GM04504 (cell line): ENCODE results near the gene PPP3R1.
"Not testable (repeated sequence)": the region's sequence is repeated elsewhere in the genome, so short reads cannot be mapped to it uniquely, and the experiment has no call there.

ENCODE experiments used
- DNase-seq: peaks from one replicate; pipeline ENCODE4 v3.0.0-alpha.2; 2012; ENCODE audit warnings: low read depth

The PPP3R1 gene

DNA sequence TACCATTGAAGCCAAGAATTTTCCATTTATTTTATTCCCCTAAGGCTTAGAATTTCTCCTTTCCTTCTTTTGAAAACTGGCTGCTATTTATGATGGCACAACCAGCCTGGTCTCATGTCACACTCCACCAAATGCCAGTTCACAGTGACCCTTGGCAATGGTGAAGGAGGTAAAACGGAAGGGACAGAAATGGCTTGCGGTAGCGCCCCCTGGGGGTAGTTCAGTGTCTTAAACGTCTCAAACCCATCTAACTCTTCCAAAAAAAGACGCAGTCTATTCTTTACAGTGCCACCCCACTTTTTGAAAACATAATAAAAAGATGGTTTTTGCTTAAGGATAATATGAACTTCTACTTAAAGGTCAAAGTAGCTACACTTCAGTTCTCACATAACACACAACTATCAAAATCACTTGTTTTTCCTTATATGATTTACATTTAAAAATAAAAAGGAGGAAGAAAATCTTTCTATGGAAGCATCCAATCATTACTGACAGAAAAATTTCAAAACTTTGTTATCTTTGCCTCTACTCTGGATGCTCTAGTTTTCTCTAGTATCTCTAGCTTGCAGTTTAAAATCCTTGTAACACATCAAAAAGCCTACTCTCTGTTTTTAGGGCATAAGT lies 66.7 kb downstream of the PPP3R1 start:
- DNase-seq: no peak

DNA sequence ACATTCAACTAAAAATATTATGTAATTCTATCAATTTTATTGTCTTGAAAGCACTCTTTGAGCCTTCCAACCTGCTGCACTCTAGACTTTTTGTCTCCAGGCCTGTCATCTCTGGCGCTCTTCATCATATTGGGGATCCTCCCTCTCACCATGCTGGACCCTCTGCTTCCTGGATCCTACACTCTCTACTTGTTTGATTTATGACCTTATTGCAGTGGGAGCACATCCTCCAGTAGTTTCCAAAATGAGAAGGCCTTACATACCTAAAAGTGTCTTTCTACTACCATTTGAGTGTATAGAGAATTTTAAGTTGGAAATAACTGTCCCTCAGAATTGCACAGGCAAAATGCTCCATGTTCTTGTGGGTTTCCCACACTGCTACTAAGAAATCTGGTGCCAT lies 69.4 kb downstream of the PPP3R1 start:
- no peak for DNase-seq

DNA sequence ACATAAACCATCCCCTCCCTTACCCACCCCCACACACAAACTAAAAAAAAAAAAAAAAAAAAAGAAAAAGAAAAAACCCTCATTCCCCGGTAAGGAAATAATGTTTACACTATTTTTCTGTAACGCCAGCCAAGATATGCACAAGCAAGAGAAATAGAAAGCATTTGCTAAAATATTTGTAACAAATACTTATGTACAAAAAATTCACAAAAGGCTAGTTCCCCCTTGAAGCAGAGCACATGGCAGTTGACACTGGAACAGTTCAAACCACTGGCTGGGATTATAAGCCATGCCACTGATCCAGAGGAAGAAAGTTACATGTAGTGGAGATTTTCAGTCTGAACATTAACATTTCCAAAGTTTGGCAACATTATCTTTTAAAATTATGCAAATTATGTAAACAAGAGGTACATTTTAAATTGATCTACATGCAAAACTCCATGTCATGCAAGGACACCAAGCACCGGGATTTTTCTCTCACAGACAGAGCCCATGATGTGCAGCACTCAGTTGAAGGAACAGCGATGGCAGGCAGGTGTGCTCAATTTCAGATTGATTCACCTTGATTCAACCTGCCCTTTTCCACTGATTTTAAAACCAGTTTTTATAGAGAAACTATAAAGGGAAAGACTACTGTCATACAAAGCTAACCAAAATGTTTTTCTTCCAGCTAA lies 73.2 kb downstream of the PPP3R1 start:
- no peak for DNase-seq

DNA sequence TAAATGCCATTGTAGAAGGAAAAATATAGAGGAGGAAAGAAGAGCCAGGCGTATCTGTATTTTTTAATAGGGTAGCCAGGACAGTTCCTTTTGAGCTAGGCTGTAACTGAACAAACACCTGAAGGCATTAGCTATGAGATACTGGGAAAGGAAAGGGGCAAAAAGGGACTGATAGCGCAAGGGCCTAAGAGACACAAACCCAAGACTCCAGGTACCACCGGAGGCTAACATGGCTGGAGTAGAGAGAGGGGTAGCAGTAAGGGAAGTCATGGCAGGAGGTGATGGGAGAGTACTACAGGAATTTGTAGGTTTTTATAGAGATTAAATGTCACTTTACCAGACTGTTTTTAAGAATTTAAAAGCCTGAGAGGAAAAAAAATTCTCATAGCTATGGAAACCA lies 73.9 kb downstream of the PPP3R1 start:
- no peak for DNase-seq

DNA sequence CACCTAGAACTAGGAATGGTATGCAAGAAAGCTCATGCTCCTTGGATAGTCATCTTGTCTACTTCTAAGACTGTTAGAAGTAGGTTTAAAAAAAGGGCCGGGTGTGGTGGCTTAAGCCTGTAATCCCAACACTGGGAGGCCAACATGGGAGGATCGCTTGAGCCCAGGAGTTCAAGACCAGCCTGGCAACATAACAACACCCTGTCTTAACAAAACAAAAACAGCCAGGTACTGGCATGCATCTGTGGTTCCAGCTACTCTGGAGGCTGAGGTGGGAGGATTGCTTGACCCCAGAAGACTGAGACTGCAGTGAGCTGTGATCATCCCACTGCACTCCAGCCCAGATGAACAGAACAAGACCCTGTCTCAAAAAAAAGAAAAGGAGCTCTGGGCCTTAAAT lies 74.8 kb downstream of the PPP3R1 start:
- DNase-seq: no peak

DNA sequence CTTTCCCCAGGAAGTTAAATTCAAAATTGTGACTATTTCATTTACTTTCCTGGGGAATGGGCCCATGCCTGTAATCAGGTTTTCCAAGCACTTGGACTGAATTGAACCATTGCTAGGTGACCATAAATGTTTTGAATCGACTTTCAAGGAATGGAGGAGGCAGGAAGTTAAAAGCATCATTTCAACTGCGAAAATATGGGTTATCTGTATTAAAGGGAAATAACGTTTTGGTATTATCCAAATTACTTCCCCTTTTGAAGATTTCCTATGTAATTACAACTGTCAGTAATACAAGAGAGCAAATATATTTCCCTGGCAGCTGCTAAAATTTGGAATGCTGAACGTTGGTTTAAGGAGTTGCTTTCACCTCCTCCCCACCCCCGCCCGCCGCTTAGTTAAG lies 75.7 kb downstream of the PPP3R1 start:
- DNase-seq: no peak

DNA sequence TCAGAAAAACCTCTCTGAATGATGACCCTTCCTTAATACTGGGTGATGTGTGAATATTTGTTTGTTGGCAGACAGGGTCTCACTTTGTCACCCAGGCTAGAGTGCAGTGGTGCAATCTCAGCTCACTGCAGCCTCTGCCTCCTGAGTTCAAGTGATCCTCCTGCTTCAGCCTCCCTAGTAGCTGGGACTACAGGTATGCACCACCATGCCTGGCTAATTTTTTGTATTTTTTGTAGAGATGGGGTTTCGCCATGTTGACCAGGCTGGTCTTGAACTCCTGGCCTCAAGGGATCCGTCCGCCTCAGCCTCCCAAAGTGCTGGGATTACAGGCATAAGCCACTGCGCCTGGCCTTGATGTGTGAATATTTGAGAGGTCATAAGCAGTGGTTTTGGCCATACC lies 77.1 kb downstream of the PPP3R1 start:
- DNase-seq: not testable (repeated sequence)

DNA sequence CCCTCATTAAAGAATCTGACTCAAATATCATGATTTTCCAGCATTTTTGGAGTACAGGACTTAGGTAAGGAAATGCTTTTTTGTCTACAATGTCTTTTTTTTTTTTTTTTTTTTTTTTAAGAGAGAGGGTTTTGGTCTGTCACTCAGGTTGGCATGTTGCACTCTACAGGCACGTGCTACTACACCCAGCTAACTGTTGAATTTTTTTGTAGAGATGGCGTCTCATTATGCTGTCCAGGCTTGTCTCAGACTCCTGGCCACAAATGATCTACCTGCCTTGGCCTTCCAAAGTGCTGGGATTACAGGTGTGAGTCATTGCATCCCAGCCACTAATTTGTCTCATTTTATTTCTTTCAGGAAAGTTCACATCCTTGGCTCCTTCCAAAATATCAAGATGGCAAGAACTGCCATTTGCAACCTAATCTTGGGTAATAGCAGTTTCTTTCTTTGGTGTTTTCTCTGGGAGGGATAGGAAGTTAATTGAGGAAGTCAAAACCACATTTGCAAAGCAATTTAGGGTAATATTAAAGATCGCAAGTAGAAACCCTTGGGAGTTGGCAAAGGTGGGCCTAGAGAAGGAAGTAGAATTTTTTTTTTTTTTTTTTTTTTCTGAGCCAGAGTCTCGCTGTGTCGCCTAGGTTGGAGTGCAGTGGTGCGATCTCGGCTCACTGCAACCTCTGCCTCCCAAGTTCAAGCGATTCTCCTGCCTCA lies 79.2 kb downstream of the PPP3R1 start:
- DNase-seq: no peak

DNA sequence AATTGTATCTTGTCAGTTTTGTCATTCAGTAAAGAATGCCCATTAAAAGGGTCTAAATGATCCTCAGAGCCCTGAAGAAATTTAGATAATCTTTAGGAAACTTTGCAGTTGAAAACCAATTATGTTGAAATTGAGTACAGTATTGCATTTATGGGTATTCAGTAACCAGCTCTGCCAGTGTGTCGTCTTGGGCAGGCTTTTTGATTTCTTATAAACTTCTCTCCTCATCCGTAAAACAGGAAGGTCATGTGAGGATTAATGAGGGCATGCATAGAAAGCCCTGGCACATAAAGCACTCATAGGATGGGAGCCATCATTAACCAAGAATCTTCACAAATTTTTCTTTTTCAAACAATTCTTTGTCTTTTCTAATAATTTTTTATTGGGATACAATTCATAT lies 79.8 kb downstream of the PPP3R1 start:
- DNase-seq: no peak

DNA sequence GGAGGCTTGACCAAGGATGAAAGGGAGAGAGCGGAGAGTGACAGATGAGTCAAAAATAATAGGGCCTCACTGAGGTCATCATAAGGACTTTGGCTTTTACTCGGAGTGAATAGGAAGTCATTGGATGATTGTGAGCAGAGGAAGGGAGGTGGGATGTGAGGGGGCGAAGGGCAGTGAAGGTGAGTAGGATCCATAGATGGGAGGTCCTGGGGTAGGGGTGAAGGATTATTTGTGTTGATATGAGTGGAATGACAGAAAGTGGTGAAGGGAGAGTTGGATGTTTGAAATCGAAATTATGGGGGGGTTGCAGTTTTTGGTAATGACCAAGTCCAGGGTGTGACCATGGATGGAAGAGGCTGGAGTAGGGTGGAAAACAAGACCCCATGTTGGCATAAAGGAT lies 80.6 kb downstream of the PPP3R1 start:
- no peak for DNase-seq

DNA sequence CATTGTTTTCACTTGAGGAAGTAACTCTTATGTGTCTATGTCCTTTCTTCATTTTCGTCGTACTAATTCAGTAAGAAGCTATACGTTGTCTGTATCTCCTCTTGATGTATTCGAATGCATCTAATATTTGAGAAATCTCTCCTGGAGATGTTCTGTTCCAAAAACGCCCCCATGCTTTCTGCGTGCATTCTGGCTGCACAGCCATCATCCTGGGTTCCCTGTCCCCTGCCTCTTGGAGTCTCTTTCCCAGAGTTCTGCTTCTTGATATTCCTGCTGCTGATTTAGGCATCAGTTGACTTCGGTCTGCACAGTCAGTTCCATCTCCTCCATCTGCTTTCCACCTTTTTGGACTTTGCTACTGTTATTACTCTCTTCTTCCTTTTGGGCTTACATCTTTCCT lies 81.2 kb downstream of the PPP3R1 start:
- DNase-seq: no peak

DNA sequence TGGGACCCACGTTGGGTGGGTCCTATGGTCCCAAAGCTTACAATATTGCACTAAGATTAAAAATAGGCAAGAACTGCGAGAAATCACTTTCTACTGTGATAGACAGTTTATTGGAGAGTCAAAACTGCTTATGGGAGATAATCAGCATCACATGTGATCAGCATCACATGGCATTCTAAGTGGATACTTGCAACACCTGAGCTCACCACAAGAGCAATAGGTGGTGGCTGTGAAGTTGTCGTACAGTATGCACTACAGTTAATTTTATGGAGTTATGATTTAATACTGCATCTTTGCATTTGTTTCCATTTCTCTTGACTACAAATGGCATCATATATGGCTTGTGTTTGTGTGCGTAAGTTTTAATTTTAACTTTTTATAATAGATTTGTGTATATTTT lies 83.0 kb downstream of the PPP3R1 start:
- DNase-seq: no peak

DNA sequence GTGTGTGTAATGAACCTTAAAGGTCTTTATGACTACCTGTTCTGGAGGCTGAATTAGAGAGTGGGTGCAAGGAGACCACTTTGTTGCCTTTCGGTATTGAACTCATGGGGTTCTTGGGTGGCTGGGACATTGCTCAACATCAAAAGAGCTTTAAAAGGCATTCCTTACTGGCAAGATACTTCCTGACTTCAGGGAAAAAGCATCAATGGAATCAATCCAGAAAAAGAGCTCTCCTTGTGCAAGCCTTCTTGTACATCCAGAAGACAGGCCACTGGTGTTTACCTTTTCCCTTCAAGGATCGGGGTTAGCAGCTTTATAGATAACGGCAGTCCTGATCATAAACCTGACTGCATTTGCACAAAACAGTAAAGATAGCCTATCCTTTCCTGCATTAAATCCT lies 85.1 kb downstream of the PPP3R1 start:
- DNase-seq: no peak

DNA sequence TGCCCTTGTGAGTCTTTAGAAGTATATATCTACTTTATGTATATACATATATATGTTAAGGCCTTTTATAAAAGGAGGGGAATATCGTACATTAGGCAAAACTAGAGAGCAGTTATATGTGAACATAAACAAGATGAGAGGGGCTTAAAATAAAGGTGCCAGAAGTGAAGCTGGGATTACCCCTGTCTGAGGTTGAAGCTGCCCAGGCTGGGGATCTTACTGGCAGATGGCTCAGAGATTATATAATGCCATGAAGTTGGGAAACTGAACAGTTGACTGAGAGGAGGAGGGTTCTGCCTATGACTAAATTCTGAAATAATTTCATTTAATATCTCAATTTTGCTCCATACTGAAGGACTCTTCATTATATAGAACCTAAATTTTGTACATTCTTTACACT lies 88.7 kb downstream of the PPP3R1 start:
- DNase-seq: no peak

DNA sequence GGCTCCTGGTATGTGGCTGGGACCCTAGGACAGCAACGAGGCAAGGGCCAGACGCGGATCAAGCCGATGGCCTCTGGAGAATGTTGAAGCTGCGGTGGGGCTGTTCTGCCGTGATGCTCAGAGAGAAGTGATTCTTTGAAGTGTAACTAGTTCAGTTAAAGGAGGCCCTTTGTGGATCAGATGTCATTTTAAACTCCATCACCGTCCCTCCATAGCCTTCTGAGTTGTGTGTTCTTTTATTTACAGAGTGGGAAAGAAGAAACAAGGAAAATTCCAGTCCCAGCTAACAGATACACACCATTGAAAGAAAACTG lies 94.2 kb downstream of the PPP3R1 start:
- DNase-seq: no peak

DNA sequence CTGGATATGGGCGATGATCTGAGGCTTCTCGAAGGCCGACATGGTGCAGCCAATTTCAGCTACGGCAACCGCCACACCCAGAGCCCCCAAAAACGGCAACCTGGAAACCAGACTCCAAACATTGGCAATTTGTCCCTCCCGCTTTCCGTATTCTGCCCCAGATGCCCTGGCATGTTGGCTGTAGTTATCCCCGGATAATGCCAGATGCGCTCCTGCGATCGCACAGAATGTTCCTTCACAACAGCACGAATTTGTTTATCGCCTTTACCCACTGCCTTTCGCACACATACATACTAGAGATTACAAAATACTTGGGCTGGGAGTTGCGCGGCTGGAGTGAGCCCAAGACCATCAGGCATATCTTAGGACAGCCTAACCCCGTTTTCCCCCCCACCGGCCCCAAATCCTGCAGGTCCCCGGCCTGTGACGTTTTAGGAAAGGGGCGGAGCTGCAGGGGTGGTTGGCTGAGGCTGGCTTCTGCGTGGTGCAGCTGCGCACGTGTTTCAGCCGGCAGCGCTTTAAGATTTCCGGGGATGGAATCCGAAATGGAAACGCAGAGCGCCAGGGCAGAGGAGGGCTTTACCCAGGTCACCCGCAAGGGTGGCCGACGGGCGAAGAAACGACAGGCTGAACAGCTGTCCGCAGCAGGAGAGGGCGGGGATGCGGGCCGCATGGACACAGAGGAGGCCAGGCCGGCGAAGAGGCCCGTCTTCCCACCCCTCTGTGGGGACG lies 94.8 kb downstream of the PPP3R1 start, which contains the start of gene PNO1:
Gene PNO1 (plus strand): TSS at position 487 of the 732 bp plus-strand sequence. CDS start 47 bp downstream, at position 534.
- peak; percentile 91 for DNase-seq

DNA sequence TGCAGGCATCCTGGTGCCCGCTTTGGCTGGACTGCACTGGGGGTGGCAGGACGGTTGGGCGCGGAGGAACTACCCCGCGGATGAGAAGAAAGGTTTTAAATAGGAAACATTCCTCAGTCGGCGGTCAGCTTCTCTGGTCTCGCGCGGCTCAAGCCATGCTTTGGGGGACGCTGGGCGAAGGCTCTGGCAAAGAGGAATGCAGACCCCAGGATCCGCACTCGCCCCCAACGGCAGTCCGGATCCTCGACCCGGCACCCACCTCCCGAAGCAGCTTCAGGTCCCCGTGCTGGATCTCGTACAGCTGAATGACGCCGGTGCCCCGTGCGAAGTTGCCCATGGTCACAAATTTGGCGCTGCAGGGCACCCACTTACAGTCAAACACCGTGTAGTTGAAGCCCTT lies 95.3 kb downstream of the PPP3R1 start:
- peak; percentile 2 for DNase-seq

DNA sequence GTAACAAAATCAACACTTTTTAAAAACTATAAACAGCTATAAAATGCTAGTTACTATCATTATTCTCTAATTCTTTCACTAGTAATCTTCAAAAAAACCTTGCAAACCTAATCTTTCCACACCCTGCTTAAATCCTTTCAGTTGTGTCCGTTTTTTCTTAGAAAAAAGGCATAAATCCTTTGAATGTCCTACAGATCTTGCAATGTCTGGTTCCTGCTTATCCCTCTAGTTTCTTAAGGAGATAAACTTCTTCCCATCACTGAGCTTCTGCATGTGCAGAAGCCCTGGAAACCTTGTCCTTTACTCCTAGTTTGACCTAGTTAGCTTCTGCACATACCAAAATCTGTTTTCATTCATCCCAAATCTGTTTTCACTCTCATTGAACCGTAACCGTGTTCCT lies 95.9 kb downstream of the PPP3R1 start:
- no peak for DNase-seq

DNA sequence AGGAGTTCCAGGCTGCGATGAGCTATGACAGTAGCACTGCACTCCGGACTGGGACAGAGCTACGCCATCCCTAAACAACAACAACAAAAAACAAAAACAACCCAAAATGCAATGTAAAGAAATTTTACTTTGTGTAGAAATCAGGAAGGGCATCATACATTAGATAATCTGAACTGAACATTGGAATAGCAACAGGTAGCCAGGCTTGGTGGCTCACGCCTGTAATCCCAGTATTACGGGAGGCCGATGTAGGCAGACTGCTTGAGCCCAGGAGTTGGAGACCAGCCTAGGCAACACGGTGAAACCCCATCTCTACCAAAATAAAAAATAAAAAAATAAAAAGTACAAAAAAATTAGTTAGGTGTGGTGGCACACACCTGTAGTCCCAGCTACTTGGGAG lies 96.7 kb downstream of the PPP3R1 start:
- no peak for DNase-seq

DNA sequence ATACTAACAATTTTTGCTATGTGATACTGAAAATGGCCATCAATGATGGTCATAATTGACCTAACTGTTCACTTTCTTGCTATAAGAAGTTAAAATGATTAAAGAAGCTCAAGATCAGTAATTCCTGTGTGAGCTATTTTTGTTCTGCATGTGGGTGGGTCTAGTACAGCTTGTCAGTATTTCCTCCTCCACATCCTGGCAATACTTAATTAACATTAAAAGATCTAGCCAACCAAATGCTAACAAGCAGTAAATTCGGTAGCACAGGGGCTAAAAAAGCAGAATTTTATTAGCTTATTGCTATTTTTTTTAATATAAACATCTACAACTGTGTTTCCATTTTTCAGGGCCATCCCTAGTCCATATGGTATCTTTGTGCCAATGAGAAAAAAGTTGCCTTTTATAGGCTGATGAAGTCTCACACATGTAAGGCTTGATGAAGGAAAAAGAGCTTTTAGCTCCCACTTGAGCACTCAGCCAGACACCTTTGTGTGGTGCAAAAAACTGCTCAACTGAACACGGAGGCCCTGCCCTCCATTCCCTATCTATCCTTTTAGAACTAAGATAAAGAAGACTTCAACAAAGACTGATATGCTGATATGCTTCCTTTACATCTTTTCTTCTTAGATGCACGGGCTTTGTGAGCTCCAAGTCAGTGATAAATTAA lies 99.5 kb downstream of the PPP3R1 start:
- no peak for DNase-seq

DNA sequence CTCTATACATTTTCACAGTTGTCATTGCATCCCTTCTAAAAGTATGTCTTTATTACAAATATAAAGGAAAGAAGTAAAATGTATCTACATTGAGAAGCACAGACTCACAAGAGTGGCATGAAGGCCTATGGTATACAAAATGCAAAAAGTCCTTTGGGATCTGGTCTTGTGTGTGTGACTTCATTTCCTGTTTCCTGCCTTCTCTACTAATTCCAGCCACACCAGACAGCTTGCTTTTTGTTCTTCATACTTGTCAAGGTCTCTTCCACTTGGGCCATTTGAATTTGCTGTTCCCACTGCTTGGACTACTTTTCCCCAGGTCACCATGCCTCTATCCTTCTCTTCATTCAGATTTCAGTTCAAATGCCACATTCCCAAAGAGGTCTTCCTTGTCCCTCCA lies 101.3 kb downstream of the PPP3R1 start:
- no peak for DNase-seq

DNA sequence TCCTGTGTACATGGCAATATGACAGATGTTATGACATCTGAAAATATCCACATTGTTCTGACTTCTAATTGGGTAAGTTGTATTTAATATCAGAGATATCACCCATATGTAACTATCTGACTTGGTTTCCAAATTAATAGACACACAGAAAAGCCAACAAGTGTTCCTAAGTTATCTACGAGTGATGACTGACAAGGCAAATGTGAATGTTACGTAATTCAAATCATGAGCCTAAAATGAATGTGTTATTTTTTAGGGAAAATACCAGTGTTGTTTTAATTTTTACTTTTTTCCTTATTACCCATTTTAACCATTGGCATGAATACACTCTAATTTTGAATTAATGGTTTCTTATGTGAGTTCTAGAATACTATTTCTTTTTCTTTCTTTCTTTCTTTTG lies 110.5 kb downstream of the PPP3R1 start:
- DNase-seq: no peak
